Ishikawa (cell line): ENCODE data around the gene AP3S2.

Source experiments
- CEBPB ChIP-seq: IDR thresholded peaks from 2 replicates; pipeline ENCODE4 v1.6.1; 2012
- CREB1 ChIP-seq: IDR thresholded peaks from 2 replicates; pipeline ENCODE4 v1.6.1; 2012; ENCODE audit warnings: low read depth
- EGR1 ChIP-seq: IDR thresholded peaks from 2 replicates; pipeline ENCODE4 v1.6.1; 2012
- EP300 ChIP-seq: IDR thresholded peaks from 2 replicates; pipeline ENCODE4 v1.6.1; 2012; ENCODE audit warnings: borderline replicate concordance
- FOXM1 ChIP-seq: IDR thresholded peaks from 2 replicates; pipeline ENCODE4 v1.6.1; 2012; ENCODE audit warnings: low read depth, borderline replicate concordance
- MAX ChIP-seq: IDR thresholded peaks from 2 replicates; pipeline ENCODE4 v1.6.1; 2012
- NFIC ChIP-seq: IDR thresholded peaks from 2 replicates; pipeline ENCODE4 v1.6.1; 2012
- RAD21 ChIP-seq: IDR thresholded peaks from 2 replicates; pipeline ENCODE4 v1.6.1; 2012; ENCODE audit warnings: low read depth
- TAF1 ChIP-seq: IDR thresholded peaks from 2 replicates; pipeline ENCODE4 v1.6.1; 2012; ENCODE audit warnings: low read depth, mild to moderate bottlenecking
- TCF12 ChIP-seq: IDR thresholded peaks from 2 replicates; pipeline ENCODE4 v1.6.1; 2012; ENCODE audit warnings: low read depth
- TEAD4 ChIP-seq: IDR thresholded peaks from 2 replicates; pipeline ENCODE4 v1.6.1; 2012
- YY1 ChIP-seq: IDR thresholded peaks from 2 replicates; pipeline ENCODE4 v1.6.1; 2012; ENCODE audit warnings: low read depth
- ZBTB7A ChIP-seq: IDR thresholded peaks from 2 replicates; pipeline ENCODE4 v1.6.1; 2012; ENCODE audit warnings: low read depth
- TF ChIP-seq, protein P1 (sequence below): IDR thresholded peaks from 2 replicates; pipeline ENCODE4 v1.6.1; 2012; ENCODE audit warnings: low read depth, mild to moderate bottlenecking
- TF ChIP-seq, protein P2 (sequence below): IDR thresholded peaks from 2 replicates; pipeline ENCODE4 v1.6.1; 2012

The AP3S2 gene

GRCh38 chr15:89814112-89814742 is 79.6 kb downstream of the AP3S2 start:
- TF ChIP-seq RAD21 = no peak
- no peak for TF ChIP-seq ZBTB7A
- no peak for TF ChIP-seq NFIC
- no peak for TF ChIP-seq TCF12
- TF ChIP-seq, protein P1, sequence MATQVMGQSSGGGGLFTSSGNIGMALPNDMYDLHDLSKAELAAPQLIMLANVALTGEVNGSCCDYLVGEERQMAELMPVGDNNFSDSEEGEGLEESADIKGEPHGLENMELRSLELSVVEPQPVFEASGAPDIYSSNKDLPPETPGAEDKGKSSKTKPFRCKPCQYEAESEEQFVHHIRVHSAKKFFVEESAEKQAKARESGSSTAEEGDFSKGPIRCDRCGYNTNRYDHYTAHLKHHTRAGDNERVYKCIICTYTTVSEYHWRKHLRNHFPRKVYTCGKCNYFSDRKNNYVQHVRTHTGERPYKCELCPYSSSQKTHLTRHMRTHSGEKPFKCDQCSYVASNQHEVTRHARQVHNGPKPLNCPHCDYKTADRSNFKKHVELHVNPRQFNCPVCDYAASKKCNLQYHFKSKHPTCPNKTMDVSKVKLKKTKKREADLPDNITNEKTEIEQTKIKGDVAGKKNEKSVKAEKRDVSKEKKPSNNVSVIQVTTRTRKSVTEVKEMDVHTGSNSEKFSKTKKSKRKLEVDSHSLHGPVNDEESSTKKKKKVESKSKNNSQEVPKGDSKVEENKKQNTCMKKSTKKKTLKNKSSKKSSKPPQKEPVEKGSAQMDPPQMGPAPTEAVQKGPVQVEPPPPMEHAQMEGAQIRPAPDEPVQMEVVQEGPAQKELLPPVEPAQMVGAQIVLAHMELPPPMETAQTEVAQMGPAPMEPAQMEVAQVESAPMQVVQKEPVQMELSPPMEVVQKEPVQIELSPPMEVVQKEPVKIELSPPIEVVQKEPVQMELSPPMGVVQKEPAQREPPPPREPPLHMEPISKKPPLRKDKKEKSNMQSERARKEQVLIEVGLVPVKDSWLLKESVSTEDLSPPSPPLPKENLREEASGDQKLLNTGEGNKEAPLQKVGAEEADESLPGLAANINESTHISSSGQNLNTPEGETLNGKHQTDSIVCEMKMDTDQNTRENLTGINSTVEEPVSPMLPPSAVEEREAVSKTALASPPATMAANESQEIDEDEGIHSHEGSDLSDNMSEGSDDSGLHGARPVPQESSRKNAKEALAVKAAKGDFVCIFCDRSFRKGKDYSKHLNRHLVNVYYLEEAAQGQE = no peak
- no peak for TF ChIP-seq TAF1
- TF ChIP-seq CEBPB = no peak
- no peak for TF ChIP-seq CREB1
- TF ChIP-seq EGR1 = no peak
- TF ChIP-seq, protein P2, sequence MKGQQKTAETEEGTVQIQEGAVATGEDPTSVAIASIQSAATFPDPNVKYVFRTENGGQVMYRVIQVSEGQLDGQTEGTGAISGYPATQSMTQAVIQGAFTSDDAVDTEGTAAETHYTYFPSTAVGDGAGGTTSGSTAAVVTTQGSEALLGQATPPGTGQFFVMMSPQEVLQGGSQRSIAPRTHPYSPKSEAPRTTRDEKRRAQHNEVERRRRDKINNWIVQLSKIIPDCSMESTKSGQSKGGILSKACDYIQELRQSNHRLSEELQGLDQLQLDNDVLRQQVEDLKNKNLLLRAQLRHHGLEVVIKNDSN = no peak
- TF ChIP-seq MAX = no peak
- TF ChIP-seq YY1 = no peak

- TF ChIP-seq TAF1 (no peak), ZBTB7A (no peak), YY1 (no peak), MAX (no peak), TEAD4 (no peak), CREB1 (no peak), NFIC (no peak)
- TF ChIP-seq, protein P1 = no peak
Observed at GRCh38 chr15:89813381-89814111, 80.2 kb downstream of the AP3S2 start.

DNA sequence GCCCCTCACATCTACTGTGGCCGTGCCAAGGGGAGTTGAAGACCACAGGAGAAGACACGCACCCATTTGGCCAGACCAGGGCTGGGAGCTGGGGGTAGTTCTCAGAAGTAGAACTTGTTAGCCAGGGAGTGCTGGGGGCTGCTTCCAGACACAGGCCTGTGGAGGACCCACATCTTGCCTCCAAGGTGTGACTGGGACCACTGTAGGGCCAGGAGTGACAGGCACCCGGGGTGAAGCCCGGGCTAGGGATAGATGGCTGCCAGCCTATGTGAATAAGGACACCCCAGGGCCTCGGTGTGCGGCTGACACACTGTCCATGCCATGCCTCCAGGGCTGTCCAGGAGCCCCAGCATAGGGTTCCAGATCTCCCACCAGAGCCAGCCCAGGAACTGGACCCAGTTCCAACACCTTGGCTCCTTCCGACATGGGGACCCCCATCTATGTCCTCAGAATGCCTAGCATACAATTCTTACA is 80.9 kb downstream of the AP3S2 start:
- no peak for TF ChIP-seq TAF1
- TF ChIP-seq, protein P2 = no peak
- no peak for TF ChIP-seq EGR1
- no peak for TF ChIP-seq CEBPB
- TF ChIP-seq EP300 = no peak
- TF ChIP-seq RAD21 = no peak

GRCh38 chr15:89812011-89812846 is 81.6 kb downstream of the AP3S2 start:
- no peak for TF ChIP-seq YY1
- no peak for TF ChIP-seq EP300
- TF ChIP-seq NFIC = peak; percentile 50; the same call in 1 of the 2 replicates
- TF ChIP-seq TAF1 = no peak
- TF ChIP-seq CREB1 = no peak

DNA sequence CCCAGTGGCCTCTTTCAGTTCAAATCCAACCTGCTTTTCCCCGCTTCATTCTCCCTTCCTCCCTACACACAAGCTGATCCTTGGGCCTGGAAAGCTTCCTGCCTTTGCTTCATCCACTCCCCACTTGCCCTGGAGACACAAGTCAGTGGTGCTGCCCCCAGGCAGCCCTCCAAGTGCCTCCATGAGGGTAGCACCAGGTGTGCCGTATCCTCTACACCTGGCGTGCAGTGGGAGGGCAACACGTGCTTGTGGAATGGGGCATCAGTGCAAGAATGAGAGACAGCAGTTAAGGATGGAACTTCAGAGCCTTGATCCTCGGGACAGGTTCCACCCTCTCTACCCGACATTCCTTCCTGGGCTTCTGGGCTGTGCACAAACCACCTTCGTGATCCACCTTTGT is 83.0 kb downstream of the AP3S2 start:
- no peak for TF ChIP-seq EGR1
- TF ChIP-seq ZBTB7A = no peak
- no peak for TF ChIP-seq TAF1
- TF ChIP-seq FOXM1 = no peak
- TF ChIP-seq, protein P2 = no peak
- no peak for TF ChIP-seq YY1
- TF ChIP-seq TEAD4 = no peak
- no peak for TF ChIP-seq RAD21
- TF ChIP-seq EP300 = no peak
- TF ChIP-seq, protein P1 = no peak
- no peak for TF ChIP-seq MAX
- TF ChIP-seq NFIC = no peak
- TF ChIP-seq CEBPB = no peak
- TF ChIP-seq CREB1 = no peak
- no peak for TF ChIP-seq TCF12
